ENCODE results near the gene CFAP299.

CFAP299 gene

DNA sequence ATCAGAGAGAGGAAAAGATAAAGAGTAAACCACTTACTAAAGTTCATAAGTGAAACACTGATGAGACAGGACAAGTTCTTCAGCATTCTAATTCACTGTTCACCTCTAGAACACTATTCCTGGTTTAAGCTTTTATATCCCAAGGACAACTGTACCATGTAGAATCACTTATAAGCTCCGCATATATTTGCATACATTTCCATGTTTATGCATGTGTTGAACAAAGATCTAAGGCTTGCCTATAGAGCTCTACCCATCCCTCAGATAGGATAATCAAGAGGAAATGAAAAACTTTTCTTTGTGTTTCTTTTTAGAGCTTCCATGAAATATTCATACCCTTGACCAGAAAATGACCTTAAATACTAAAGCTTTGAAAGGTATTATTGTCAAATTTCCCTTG lies 538.0 kb downstream of the CFAP299 start:
- DNase-seq = no peak

DNA sequence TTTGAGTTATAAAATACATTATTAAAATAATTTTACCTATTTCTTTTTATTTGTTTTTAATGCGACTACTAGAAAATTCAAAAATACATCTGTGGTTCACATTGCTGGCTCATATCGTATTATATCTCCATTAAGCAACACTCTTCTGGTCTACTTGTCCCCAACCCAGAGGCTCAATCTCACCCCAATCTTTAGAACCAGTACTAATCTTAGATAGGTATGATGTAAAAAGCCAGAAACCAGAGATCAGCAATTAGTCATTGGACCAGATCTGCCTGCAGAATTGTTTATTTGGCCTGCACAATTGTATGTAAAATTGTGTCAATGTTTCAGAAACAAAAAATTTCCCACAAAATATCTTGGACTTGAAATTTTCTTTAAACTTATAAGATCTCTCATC lies 539.4 kb downstream of the CFAP299 start:
- no peak for DNase-seq

DNA sequence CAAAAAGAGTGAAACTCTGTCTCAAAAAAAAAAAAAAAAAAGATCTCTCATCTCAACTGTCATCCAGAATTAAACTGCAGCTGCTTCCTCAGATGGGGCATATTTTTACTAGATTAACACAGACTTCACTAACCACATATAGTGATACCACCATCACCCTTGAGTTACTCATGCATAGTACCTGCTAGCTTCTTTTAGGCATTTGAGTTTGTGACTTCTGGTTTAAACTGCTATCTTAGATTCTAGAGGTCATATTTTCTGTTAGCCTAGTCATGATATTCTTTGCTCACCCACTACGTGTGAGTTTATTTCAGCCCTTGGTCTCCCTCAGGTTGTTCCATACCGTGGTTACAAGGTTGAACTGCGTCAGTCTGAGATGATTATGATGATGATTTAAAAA lies 540.1 kb downstream of the CFAP299 start:
- no peak for DNase-seq

DNA sequence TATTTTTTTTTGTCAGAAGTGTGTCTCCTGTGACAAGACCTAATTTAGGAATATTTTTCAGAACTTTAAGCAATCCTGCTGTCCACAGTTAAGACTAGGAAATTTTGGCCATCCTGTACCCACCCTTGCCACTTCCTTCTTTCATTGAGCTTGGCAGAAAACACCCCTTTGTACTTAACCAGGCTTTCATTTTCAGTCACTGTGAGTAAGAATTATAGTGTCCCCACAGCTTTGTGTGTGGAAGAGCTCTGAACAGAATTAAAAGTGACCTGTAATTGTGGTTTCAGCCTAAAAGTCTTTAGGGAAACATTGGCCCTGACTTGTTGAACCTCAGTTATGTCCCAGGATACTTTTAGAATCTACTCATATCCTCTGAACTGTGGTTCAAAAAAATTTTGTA lies 541.3 kb downstream of the CFAP299 start:
- no peak for DNase-seq

DNA sequence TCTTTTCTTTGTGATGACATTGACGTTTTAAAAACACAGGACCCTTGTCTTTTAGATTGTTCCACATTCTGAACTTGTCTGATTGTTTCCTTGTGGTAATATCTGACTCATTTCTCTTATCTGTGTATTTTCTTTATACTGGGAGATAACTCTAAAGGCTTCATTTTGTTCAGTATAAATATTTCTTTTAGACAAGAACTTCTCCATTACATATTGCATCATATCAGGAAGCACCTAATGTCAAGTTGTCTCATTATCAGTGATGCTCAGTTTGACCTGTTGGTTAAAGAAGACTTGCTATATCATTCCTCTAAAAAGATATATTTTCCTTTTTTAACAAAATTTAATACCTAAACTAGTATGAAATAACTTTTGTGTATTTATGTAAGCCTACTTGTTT lies 542.7 kb downstream of the CFAP299 start:
- no peak for DNase-seq

DNA sequence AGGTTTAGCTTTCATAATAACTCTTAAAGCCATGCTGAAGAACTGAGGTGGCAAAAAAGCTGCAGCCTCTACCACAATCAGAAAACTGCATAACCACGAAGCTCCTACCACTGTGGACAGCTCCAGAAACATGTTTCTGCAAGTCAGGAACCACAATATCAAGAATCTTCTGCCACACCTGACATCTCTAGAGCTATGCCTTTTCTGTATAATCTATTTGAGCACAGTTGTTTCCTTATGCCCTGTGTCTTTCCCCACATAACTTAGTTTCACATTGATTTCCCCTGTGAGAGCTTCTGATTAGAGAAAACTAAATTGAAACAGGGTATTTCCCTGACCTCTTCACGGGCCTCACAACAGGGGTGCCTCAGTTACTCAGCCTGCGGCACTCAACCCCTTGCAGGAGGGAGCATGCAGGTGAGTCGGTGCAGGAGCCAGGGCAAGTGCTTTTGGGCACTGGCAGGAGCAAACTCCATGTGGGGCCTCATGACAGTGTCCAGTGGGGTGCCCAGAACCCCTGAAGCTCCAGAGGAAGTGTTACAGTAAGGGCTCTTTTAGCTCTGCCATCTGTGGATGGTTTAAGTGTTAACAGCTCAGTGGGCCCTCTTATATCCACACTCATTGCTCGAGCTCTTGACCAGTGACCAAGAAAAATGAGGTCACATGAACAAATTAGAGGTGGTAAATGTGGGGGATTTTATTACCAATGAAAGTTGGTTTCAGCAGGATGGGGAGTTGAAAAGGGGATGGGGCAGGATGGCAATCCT lies 562.2 kb downstream of the CFAP299 start:
- no peak for DNase-seq

DNA sequence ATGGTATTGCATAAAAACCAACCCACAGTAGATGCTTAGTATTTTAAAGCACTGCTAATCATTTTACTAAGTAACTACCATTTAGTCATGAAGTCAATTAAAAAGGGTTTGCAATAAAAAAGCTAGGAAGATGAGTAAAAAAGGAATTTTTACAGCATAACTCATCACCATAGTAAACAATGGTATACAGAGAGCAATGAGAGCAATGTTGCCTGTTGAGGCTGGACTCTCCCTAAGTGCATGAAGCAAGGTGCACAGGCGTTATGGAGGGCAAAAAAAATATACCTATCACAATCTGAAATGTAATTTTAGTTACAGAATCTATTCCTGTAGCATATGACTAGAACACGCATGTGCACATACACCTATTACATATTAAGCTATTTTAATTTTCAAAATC lies 565.4 kb downstream of the CFAP299 start:
- no peak for DNase-seq

DNA sequence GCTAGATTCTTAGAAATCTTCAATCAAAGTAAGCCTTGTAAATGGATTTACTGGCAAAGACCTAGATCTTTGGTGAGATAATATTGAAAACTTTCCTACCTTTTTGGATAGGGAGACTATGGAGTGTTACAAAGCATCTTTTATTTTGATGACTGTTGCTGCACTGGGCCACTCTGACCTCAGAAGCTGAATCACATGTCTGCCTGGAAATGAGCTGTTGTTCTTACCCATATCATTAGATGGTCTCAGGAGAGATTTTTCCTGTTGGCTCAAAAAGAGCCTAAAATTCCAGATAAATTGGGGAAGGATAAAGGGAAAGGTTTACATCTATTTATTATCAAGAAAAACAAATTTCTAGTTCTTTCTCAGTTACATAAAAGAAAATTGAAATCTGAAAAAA lies 567.5 kb downstream of the CFAP299 start:
- no peak for DNase-seq

DNA sequence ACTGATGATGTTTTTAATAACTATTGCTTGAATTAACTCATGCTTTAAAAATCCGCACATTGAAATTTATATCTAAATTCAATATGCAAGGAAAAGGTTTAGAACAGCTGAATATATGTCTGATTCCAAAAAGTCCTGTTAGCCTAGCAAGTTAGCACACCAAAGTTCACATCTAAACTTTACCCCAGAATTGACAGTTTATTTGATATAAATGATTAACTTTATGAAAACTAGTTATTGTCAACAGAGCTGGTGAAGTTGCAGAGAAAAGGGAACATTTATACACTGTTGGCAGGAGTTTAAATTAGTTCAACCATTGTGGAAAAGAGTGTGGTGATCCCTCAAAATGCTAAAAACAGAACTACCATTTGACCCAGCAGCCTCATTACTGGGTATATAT lies 574.4 kb downstream of the CFAP299 start:
- no peak for DNase-seq

DNA sequence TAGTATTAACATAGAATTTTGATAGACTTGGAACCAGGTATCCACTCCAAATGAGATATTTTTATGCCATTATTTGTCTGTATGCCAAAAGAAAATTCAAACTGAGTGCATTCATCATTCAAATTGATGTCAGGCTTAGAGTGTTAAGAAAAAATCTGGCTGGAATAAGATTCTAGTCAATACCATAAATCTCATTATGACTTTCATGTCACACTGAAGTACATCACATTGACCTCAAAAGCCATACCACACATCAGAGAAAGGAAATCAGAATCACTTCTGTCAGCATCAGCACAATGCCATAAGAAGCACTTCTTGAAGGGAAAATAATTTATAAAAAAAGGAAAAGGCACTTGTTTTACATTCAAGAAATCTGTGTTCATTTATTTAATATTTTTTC lies 575.9 kb downstream of the CFAP299 start:
- DNase-seq = no peak

DNA sequence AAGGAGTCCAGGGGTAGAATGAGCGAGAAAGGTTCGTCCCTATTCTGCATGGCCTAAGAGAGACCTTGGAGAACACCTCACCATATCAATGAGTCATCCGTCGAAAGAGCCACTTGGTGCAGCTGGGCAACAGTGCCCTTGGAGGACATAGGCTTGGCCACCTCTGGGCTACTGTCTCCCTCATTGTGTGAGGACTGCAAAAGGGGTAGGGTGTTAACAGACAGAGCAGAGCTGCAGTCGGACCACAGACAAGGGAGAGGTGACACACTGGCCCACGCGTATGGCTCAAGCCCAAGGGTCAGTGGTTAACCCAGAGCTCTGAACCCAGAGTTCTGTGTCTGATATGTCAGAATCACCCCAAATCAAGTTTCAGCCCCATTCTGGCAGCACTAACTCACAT lies 576.8 kb downstream of the CFAP299 start:
- no peak for DNase-seq

DNA sequence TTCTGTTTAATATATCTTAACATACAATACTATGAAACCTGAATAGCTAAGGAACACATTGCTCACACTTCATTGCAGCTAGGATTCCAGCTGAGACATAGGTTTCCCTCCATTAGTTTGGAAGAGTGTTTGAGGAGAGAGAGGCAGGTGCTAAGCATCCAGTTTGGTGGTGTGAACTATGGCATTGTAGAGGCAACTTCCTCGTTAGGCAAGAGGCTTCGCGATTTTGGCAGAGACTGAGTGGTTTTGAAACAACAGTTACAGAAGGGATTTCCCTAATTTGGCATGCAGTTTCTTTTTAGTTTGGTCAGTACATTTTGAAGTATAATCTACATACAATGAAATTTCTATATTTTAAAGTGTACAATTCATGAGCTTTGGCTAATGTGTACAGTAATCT lies 577.9 kb downstream of the CFAP299 start:
- DNase-seq = no peak

DNA sequence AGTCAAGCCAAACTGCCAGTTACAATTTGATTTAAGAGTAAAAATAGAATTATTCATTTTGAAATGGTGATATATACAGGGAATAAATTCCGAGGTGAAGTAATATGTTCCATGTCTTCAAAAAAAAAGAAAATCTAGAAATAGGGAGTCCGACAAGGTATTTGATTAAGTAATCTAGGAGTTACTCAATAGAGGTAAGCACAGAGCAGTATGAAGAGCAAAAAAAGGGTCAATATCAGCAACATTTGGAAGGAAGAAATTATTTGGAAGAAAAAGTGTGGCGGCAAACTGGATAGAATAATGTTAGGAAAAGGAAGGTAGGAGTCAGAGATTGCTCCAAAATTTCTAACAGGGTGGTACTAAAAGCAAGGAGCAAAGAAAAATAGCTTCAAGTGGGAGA lies 581.2 kb downstream of the CFAP299 start:
- DNase-seq = no peak

DNA sequence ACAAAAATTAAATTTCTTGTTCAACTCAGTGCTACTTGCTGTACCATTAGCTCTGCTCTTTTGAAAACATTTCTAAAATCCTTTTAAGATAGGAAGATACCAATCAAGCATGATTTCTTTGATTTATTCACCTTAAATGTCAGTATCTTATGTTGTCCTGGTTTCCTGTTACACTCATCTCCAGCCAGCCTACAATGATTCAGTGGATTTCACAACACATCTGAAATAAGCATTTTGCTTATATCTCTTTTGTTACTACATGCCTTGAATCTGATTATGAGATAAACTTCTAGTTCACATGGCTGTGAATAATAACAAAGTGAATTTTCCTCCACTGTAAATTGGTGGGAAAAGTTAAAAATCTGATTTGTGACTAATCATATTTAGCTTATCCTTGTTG lies 582.5 kb downstream of the CFAP299 start:
- DNase-seq = no peak

DNA sequence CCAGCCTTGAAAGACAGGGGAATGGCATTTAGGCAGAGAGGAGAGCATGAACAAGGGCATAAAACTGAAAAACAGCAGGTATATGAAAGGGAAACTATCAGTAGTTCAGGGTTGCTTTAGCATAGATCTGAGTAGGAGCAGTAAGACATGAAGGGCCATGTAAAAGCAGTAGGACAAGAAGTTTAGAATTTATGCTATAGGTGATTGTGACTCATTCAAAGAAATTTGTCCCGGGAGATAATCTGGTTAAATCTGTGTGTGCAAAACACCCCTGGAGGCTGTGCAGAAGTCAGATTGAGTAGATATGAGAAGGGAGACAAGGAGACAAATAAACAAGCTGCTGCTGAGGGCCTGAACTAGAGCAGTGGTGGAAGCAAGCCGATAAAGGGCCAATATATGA lies 585.9 kb downstream of the CFAP299 start:
- DNase-seq = no peak

DNA sequence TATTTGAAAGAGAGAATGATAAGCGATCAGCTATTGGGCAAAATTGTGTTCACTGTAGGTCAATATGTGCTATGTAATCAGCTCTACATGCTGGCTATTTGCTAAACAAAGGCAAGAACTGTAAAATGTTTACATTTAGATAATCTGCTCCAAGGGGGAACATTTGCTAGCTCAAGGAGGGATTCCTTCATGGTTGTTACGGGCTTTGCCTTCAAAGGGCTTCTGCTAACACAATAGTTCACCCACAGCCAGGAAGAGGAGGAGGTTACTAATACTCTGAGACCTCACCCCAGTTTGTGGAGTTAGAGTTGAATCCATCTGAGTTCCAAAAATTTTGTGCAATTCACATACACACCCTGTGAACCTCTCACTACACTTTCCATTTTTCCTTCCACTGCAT lies 587.4 kb downstream of the CFAP299 start:
- no peak for DNase-seq

DNA sequence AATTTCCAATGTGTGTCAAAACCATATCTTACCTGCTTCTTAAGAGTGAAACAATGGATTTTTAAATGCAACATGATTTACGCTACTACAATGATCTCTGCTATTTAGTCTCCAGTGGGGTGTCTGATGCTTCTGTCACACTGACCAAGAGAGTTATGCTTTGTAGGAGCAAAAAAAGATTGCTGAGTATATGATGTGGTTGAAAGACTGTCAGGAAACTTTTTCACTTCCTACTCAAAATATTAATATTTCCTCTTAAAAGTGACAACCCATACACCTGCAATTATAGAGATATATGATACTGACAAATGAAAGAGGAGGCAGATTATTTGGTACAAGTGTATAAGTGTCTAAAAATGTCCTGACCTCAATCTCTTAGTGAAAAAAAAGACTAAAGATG lies 589.8 kb downstream of the CFAP299 start:
- no peak for DNase-seq

DNA sequence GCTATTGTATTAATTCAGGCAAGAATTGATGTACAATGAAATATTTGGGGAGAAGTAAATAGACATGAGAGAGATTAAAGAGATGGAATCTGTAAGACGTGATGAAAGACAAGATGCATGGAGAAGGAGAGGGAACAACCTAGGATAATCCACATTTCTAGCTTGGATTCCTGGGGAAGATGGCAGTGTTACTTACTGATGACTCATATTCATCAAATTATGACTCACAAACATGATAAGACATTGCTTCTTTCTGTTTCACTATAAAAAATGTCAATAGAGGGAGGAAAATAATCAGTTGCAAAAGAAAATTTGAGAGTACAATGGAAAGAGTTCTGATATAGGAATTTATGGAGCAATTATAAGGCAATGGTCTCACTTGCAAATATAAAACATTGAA lies 590.9 kb downstream of the CFAP299 start:
- DNase-seq = no peak

DNA sequence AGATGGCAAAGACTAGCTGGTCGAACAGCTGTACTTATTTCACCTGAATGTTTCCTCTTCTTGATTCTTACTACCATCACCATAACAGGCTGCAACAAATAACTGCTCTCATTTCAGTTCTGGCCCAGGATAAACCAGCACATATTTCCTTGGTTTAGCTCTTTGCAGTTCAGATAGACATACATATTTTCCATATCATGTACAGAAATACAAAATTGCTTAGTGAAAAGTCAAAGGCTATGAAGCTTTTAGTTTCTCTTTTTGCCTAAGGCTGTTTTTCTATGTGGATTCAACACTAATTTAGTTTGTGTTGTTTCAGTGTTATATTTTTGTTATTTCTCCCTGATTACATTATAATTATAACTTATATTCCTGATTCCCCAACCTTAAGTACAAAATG lies 591.4 kb downstream of the CFAP299 start:
- DNase-seq = no peak

DNA sequence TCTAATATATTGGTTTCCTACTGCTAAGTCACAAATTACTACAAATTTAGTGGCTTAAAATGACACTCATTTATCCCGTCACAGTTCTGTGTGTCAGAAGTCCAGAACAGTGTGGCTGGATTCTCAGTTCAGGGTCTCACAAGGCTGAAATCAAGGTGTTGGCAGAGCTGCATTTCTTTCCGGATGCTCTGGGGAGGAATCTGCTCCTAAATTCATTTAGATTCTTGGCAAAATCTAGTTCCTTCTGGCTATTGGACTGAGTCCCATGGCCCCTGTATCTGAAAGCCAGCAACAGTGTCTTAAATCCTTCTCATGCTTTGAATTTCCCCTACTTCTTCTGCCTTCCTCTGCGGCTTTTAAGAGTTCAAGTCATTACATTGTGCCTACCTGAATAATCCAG lies 591.9 kb downstream of the CFAP299 start:
- no peak for DNase-seq

DNA sequence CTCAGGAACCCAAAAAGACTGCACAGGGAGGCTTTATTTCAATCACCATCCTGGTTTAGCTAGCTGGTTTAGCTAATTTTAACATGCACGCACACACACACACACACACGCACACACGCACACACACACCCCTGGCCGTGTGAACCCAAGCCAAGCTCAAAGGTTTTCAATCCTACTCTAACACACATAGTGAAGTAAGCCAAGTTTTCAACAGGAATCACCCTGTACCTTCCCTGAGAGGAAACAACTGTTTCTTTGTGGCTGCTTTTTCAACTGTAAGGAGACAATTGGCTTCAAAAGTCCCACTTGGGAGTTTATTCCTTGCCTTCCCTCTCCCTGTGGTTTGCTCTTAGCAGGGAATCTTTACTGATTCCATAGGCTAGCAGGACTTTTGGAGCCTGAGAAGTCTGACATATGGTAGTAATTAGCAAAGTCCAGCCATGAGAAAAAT lies 596.1 kb downstream of the CFAP299 start:
- DNase-seq = no peak

DNA sequence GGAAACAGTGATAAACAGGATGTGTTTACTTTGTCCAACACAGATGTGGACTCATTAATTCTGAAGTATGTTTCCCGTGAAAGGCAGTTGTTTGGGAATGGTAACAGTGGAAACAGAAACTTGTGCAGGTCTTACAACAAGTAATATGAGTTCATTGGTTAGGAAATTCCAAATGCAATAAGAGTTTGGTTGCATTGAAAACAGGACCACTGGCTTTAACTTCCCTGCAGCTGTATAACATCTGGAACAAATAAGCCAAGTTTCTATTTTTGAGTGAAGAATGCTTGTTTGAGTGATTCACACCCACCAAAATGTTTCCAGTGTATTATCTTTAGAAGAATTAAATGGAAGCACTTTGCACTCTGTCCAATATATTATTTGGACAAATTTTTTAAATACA lies 612.6 kb downstream of the CFAP299 start:
- no peak for DNase-seq

DNA sequence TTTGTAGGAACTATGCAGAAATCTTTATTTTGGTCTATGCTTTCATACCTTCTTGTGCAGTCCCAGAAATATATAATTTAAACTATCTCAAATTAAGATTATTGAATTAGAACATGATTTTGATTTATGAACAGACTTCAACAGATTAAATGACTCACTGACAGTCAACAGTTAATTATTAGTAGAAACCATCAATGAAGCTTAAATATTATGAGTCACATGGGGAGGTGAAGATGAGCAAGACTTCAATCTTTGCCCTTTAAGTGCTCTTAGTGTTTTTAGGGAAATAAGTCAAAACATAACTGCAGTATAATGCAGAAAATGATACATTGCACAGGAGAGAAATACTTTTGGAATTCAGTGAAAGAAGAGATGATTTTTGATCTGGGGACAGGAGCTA lies 613.5 kb downstream of the CFAP299 start:
- no peak for DNase-seq

DNA sequence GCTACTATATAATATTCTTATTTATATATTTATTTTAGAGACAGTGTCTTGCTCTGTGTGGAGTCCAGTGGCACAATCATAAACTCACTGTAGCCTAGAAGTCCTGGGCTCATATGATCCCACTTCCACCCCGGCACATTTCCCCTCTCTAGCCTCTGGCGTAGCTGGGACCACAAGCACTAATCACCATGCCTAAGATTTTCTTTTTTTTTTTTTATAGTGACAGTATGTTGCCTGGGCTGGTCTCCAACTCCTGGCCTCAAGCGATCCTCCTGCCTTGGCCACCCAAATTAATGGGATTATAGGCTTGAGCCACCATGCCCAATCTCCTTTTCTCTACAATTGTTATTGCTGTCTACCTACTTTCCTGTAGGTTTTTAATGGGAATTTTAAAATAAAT lies 620.9 kb downstream of the CFAP299 start:
- DNase-seq = no peak

DNA sequence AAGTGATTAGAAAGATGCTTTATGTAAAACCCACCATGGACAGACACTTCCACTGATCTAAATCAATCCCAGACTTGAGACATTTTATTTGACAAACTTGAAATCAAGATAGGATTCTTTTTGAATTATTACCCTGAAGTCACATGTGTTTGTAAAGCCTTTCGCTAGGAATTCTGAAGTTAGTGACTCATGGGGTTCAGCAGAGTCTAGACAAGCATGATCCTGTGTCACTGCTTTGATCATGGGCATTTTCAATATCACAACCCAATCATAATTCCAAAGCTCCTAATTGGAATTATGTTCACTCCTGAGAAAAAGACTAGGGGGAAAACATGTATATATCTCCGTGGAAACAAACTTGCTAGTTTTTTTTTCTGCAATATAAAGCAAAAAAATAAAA lies 627.5 kb downstream of the CFAP299 start:
- DNase-seq = no peak

DNA sequence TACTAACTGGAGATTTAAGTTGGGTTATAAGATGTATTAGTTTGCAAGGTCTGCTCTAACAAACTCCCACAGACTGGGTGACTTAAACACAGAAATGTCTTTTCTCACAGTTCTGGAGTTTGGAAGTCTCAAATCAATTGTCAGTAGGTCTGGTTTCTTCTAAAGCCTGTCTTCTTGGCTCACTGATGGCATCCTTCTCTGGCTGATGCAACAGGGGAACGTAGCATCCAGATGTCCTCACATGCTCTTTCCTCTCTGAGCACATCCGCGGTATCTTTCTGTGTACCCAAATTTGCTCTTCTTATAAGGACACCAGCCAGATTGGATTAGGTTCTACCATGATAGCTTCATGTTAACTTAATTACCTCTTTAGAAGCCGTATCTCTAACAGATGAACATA lies 631.8 kb downstream of the CFAP299 start:
- DNase-seq = no peak
